Measurements from ENCODE around the gene NRCAM. TPM values are rescaled to one million over a fixed set of nuclear protein-coding genes. Genes with fewer than 3 reads are reported as not detected.
"Not testable (repeated sequence)": the region's sequence is repeated elsewhere in the genome, so short reads cannot be mapped to it uniquely, and the experiment has no call there.

NRCAM gene
- total RNA-seq, 1 donor from 2014 or later = 1.1 TPM

- DNase-seq (ENCODE audit: low spot score) = no peak
- no peak for ATAC-seq
These were observed 96.0 kb downstream of the NRCAM start for GRCh38 chr7:108360058-108360800.

- ATAC-seq = peak; percentile 99
- peak; percentile 58 for DNase-seq (ENCODE audit: low spot score)
These were observed 97.7 kb downstream of the NRCAM start for GRCh38 chr7:108358553-108358952.

GRCh38 chr7:108351729-108352131 is 104.5 kb downstream of the NRCAM start:
- ATAC-seq (no peak), DNase-seq (ENCODE audit: low spot score) (no peak)

DNA sequence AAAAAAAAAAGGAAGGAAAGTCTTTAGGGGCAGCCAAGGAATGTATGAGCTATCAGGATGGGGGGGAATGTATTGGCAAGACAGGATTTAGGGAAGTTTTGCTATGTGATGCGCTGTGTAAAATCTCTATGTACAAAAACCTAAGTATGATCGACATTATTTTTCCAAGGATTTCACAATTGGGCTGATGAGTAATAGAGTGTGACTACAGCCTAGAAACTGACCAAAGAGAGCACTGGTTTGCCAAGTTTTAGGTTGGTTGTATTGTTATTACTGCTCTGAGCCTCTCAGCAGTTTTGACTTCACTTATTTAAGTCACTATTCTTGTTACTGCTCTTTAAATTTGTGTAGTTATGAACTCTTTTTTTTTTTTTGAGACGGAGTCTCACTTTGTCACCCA is 107.3 kb downstream of the NRCAM start:
- no peak for DNase-seq (ENCODE audit: low spot score)
- no peak for ATAC-seq

- ATAC-seq (no peak), DNase-seq (ENCODE audit: low spot score) (no peak)
These were observed 108.6 kb downstream of the NRCAM start for GRCh38 chr7:108347616-108348015.

- ATAC-seq = no peak
- no peak for DNase-seq (ENCODE audit: low spot score)
These were observed 110.4 kb downstream of the NRCAM start for GRCh38 chr7:108345710-108346336.

DNA sequence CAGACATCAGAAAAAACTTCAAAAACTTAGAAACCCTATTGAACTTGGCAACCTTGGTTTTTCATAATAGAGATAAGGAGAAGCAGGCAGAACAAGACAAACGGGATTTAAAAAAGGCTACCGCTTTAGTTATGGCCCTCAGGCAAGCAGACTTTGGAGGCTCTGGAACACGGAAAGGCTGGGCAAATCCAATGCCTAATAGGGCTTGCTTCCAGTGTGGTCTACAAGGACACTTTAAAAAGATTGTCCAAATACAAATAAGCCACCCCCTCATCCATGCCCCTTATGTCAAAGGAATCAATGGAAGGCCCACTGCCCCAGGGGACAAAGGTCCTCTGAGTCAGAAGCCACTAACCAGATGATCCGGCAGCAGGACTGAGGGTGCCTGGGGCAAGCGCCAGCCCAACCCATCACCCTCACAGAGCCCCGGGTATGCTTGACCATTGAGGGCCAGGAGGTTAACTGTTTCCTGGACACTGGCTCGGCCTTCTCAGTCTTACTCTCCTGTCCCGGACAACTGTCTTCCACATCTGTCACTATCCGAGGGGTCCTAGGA is 115.3 kb downstream of the NRCAM start:
- DNase-seq (ENCODE audit: low spot score) = no peak
- ATAC-seq = no peak

DNA sequence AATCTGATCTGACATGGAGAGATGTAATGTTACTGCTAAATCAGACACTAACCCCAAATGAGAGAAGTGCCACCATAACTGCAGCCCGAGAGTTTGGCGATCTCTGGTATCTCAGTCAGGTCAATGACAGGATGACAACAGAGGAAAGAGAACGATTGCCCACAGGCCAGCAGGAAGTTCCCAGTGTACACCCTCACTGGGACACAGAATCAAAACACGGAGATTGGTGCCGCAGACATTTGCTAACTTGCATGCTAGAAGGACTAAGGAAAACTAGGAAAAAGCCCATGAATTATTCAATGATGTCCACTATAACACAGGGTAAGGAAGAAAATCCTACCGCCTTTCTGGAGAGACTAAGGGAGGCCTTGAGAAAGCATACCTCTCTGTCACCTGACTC is 115.8 kb downstream of the NRCAM start:
- ATAC-seq; DNase-seq (ENCODE audit: low spot score): not testable (repeated sequence)

DNA sequence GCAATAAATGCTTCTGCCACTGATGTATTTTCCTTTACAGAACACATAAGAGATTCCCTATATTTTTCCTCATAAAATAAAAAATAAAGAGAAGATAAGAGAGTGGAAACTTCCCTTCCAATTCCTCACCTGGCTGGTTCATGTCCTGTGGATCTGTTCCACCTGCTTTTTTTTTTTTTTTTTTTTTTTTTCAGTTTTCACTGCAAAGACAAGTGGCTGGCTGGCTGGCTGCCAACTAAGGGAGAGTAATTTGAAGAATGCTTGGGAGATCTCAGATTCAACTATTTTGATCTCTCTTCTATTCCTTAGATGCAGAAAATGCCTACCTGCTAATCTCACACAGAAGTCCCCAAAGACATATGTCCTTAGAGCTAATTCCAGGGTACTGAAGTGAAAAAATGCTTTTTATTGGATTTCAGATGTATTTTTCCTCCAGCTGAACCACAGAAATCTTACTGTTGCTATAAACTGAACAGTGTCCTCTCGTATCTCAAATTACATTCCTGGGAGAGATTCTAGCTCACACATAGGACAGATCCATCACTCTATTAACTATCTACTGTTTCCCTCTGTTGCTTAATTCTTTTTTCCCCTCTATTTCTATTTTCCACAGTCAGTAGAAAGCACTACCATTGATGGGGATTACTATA is 120.8 kb downstream of the NRCAM start:
- no peak for DNase-seq (ENCODE audit: low spot score)
- ATAC-seq = no peak

GRCh38 chr7:108332937-108333336 is 123.3 kb downstream of the NRCAM start:
- ATAC-seq (no peak), DNase-seq (ENCODE audit: low spot score) (no peak)

- no peak for DNase-seq (ENCODE audit: low spot score)
- ATAC-seq = no peak
These were observed 124.3 kb downstream of the NRCAM start for GRCh38 chr7:108331971-108332370.

- no peak for ATAC-seq
- no peak for DNase-seq (ENCODE audit: low spot score)
These were observed 126.0 kb downstream of the NRCAM start for GRCh38 chr7:108330227-108330626.

DNA sequence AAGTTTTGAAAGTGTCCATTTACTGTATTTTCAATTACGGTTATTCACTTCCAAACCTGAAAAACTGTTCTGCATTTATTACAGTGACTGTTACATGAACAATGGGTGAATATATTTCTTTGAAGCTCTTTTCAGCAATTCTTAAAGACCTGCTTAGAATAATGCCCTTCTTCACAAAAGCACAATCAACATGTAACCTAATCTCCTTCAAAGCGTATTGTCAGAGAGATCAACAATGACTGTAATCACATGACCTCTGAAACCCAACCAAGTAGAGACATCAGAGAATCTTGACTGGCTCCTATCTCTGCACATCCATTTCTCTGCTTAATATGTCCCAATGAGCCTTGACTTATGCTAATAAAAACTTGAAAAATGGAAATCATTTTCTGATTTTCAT is 126.7 kb downstream of the NRCAM start:
- no peak for ATAC-seq
- no peak for DNase-seq (ENCODE audit: low spot score)

GRCh38 chr7:108328174-108328651 is 128.0 kb downstream of the NRCAM start:
- DNase-seq (ENCODE audit: low spot score) (no peak), ATAC-seq (no peak)

DNA sequence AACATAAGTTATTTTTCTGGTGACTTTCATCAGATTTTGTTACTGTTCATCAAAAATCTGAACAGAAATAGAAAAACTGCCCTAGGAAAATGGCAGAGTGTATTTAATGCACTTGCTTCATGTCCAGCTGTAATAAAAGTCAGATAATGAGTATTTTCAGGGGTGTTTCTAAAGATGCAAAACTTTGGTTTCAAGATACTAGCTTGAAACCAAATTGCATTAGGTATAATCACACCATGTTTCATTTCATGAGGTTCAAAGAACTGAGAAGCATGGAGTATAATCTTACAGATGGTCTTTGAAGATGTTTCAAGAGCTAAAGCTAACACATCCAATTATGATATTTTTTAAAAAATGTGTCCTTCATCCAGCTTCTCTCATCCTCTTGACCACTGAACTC is 128.9 kb downstream of the NRCAM start:
- DNase-seq (ENCODE audit: low spot score) = no peak
- ATAC-seq = no peak

DNA sequence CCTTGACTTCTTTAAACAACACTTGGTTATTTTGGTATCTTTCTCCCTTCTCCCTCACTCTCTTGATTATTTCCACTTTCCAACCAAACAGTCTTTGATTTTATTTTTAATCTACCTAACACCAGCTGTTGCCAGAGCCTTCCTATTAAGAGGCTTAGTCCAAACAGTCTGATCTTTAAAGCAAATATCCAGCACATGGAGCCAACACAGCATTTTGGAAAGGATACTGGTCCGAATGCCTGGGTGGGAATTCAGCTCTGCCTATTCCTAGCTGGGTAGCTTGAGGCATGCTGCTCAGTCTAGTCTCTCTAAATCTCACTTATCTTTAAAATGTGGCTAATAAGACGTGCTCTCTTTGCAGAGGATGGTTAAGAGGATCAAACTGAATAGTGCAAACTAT is 129.3 kb downstream of the NRCAM start:
- DNase-seq (ENCODE audit: low spot score) (no peak), ATAC-seq (no peak)

- DNase-seq (ENCODE audit: low spot score) (no peak), ATAC-seq (no peak)
These were observed 131.9 kb downstream of the NRCAM start for GRCh38 chr7:108324053-108325038.

DNA sequence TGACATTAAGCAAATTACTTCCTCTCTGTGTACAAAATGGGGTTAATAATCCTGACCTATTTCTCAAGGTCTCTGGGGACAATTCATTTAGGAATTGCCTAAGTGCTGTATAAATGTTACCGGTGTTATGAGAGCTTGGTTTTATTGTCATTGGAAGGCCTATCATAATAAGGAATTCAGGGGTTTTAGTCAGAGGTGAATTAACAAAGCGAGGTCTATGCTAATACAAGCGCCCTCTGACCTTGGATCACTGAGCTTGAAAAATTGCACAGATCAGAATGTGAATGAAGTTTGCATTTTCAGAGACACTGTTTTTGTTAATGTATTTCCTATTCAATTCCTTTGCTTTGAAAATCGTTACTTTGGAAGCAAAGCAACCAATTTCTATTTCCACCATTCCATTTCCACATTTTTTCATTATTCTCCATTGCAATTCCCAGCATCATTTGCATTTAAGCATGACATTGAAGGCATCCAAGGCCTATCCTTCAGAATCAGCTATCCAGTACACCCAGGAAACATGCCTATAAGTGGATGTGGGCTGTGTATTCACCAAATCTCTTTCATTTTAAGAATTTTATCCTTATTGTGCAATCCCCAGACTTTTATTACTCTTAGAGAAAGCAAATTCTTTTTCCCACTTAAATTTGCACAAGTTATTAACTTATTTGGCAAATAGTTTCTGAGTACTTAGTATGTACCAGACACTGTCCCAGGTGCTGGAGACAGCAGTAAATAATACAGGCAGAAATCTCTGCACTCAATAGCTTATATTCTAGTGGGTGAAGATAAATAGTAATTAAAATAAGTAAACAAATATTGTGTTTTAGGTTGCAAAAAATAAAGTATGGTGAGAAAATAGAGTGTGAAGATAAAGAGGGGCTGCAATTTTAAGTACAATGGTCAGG is 133.1 kb downstream of the NRCAM start:
- DNase-seq (ENCODE audit: low spot score) = no peak
- no peak for ATAC-seq

- DNase-seq (ENCODE audit: low spot score) = no peak
These were observed 134.2 kb downstream of the NRCAM start for GRCh38 chr7:108322046-108322445.

More at GRCh38 chr7:108322046-108322445, 134.2 kb downstream of the NRCAM start:
- no peak for ATAC-seq
